ENCODE results near the gene AKAP11. TPM values are rescaled to one million over a fixed set of nuclear protein-coding genes. Genes with fewer than 3 reads are reported as not detected.

Gene AKAP11
- total RNA-seq, 2 donors from 2014 or later = 23.0 to 25.9 TPM

- peaks cover 14 to 17% of the 10 kb centered on the region in 2 donors for H3K4me1 Mint-ChIP-seq (ENCODE audit: low read depth in 2 of 2)
- no peak for ATAC-seq
- no peak overlapping the region for H3K4me3 Mint-ChIP-seq
Measured at GRCh38 chr13:42279080-42279479, 7.1 kb downstream of the AKAP11 start.

GRCh38 chr13:42279986-42280385, 8.0 kb downstream of the AKAP11 start:
- Mint-ChIP-seq H3K36me3 (no peaks in the 10 kb centered on the region), H3K9me3 (no peaks in the 10 kb centered on the region), H3K4me1 (ENCODE audit: low read depth in 2 of 2) (peaks cover 12 to 19% of the 10 kb centered on the region in 2 donors), H3K27ac (no peak overlapping the region), H3K27me3 (no peaks in the 10 kb centered on the region), H3K4me3 (no peak overlapping the region)
- no peak for DNase-seq (ENCODE audit: low spot score)
- no peak for ATAC-seq

More at GRCh38 chr13:42279080-42279479, 7.1 kb downstream of the AKAP11 start:
- Mint-ChIP-seq H3K27ac (no peak overlapping the region), H3K27me3 (no peaks in the 10 kb centered on the region), H3K36me3 (no peaks in the 10 kb centered on the region), H3K9me3 (no peaks in the 10 kb centered on the region)
- no peak for DNase-seq (ENCODE audit: low spot score)

GRCh38 chr13:42280537-42280936, 8.6 kb downstream of the AKAP11 start:
- no peak overlapping the region for H3K4me3 Mint-ChIP-seq
- no peaks in the 10 kb centered on the region for H3K27me3 Mint-ChIP-seq
- DNase-seq (ENCODE audit: low spot score) (no peak), ATAC-seq (no peak)
- H3K27ac Mint-ChIP-seq = no peak overlapping the region
- no peaks in the 10 kb centered on the region for H3K9me3 Mint-ChIP-seq
- peaks cover 10 to 13% of the 10 kb centered on the region in 2 donors for H3K4me1 Mint-ChIP-seq (ENCODE audit: low read depth in 2 of 2)
- peaks cover 2% of the 10 kb centered on the region for H3K36me3 Mint-ChIP-seq

DNA sequence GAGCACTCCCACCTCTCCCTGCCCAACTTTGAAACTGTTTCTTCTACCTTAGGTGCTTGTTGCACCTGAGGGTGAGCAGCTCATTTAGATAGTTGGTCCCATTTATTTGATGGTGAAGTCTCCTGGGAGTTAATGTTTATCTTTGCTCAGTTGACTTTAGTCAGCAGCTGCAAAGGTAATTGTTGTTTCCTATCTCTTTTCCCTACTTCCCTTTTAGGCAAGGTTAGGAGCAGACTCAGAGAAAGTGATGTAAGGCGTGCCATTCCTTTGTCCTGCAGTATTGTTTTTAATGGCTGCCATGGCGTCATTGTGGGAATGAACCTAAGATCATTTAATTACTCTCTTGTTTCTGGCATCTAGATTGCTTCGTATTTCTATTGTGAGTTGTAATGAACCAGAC, 11.6 kb downstream of the AKAP11 start:
- Mint-ChIP-seq H3K27ac (no peak overlapping the region), H3K4me3 (no peak overlapping the region), H3K36me3 (peaks cover 10% of the 10 kb centered on the region), H3K9me3 (no peaks in the 10 kb centered on the region), H3K27me3 (no peaks in the 10 kb centered on the region), H3K4me1 (ENCODE audit: low read depth in 2 of 2) (peaks cover 4 to 11% of the 10 kb centered on the region in 2 donors)
- no peak for ATAC-seq
- DNase-seq (ENCODE audit: low spot score) = no peak

DNA sequence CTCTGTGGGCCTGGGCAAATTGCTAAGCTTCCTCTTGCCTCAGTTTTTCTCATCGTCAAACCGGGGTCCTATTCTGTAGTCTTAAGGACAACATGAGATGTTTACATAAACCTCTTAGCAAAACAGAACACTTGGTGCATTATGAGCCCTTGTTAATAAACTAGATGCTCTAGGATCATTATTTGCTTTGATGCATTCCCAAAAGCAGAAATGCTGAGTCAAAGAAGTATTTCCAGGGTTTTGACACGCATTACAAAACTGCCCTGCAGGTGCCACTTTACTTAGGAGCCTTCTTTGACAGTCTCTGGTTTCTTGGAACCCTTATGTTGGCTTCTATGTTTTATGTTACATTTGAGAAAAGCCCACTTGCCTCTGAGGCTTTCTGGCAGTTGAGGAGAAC, 12.1 kb downstream of the AKAP11 start:
- H3K36me3 Mint-ChIP-seq = peaks cover 15% of the 10 kb centered on the region
- H3K9me3 Mint-ChIP-seq = no peaks in the 10 kb centered on the region

GRCh38 chr13:42298392-42298791, 26.4 kb downstream of the AKAP11 start:
- no peak for ATAC-seq
- no peak overlapping the region for H3K4me3 Mint-ChIP-seq
- no peak for DNase-seq (ENCODE audit: low spot score)
- H3K4me1 Mint-ChIP-seq (ENCODE audit: low read depth in 2 of 2) = peaks cover 5% of the 10 kb centered on the region in 2 donors
- H3K27ac Mint-ChIP-seq = no peak overlapping the region
- H3K9me3 Mint-ChIP-seq = no peaks in the 10 kb centered on the region
- H3K27me3 Mint-ChIP-seq = no peaks in the 10 kb centered on the region
- H3K36me3 Mint-ChIP-seq = peaks cover 52% of the 10 kb centered on the region

More for the DNA sequence above, 12.1 kb downstream of the AKAP11 start:
- no peak for ATAC-seq
- Mint-ChIP-seq H3K4me1 (ENCODE audit: low read depth in 2 of 2) (peaks cover 4 to 11% of the 10 kb centered on the region in 2 donors), H3K27ac (no peak overlapping the region), H3K27me3 (no peaks in the 10 kb centered on the region), H3K4me3 (no peak overlapping the region)
- no peak for DNase-seq (ENCODE audit: low spot score)

GRCh38 chr13:42305503-42305902, 33.6 kb downstream of the AKAP11 start:
- Mint-ChIP-seq H3K4me1 (ENCODE audit: low read depth in 2 of 2) (peaks cover 0 to 10% of the 10 kb centered on the region in 2 donors), H3K27me3 (no peaks in the 10 kb centered on the region), H3K4me3 (no peak overlapping the region), H3K27ac (no peak overlapping the region), H3K36me3 (peaks cover 49% of the 10 kb centered on the region), H3K9me3 (no peaks in the 10 kb centered on the region)
- DNase-seq (ENCODE audit: low spot score) (no peak), ATAC-seq (peak in 1 of 2 donors; percentile 43)

DNA sequence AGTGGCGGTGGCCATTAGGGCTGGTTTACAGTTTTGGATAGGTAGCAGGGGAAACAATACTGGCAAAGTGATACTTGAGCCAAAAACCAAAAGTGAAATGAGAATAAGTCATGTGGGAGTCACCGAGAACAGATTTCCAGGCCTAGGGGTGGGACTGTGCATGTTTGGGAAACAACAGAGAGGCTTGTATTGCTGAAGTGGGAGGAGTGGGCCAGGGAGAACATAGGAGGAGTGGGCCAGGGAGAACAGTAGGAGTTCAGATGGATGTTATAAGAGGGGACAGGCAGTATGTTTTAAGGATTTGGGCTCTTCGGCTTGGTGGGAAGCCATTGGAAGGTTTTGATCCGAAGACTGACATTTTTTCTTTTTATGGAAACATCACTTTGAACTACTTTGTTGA, 35.5 kb downstream of the AKAP11 start:
- DNase-seq (ENCODE audit: low spot score) = no peak
- no peaks in the 10 kb centered on the region for H3K27me3 Mint-ChIP-seq
- H3K36me3 Mint-ChIP-seq = peaks cover 37% of the 10 kb centered on the region
- no peaks in the 10 kb centered on the region for H3K9me3 Mint-ChIP-seq
- H3K27ac Mint-ChIP-seq = no peak overlapping the region
- no peak for ATAC-seq
- peaks cover 5 to 10% of the 10 kb centered on the region in 2 donors for H3K4me1 Mint-ChIP-seq (ENCODE audit: low read depth in 2 of 2)
- H3K4me3 Mint-ChIP-seq = no peak overlapping the region

GRCh38 chr13:42312817-42313431, 41.0 kb downstream of the AKAP11 start:
- Mint-ChIP-seq H3K36me3 (peaks cover 14% of the 10 kb centered on the region), H3K9me3 (no peaks in the 10 kb centered on the region), H3K27ac (peak overlapping the region in 1 of 2 donors; percentile 11), H3K4me3 (no peak overlapping the region), H3K4me1 (ENCODE audit: low read depth in 2 of 2) (peaks cover 3 to 5% of the 10 kb centered on the region in 2 donors), H3K27me3 (no peaks in the 10 kb centered on the region)
- DNase-seq (ENCODE audit: low spot score) = no peak
- no peak for ATAC-seq

DNA sequence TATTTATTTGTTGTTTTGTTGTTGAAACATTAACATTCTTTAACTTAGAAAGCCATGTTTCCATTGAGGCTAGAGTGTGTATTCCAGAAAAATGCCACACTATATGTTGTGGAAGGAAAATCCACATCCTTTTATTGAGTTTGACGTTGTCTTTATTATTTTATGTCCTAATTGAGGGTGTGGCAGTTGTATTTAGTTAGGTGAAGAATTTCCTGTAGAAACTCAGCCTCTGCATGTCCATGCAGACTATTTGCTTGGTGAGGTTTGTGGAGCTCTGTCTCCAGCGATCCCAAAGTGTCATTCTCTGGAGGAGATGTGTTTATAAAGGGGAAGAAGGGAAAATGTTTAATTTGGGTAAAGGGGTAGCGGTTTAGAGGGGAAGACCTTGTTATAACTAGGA, 46.6 kb downstream of the AKAP11 start:
- no peak overlapping the region for H3K27ac Mint-ChIP-seq
- H3K27me3 Mint-ChIP-seq = no peaks in the 10 kb centered on the region
- ATAC-seq = no peak
- H3K36me3 Mint-ChIP-seq = peaks cover 5% of the 10 kb centered on the region
- H3K4me3 Mint-ChIP-seq = no peak overlapping the region
- peaks cover 10 to 11% of the 10 kb centered on the region in 2 donors for H3K4me1 Mint-ChIP-seq (ENCODE audit: low read depth in 2 of 2)
- DNase-seq (ENCODE audit: low spot score) = no peak
- no peaks in the 10 kb centered on the region for H3K9me3 Mint-ChIP-seq

- Mint-ChIP-seq H3K9me3 (no peaks in the 10 kb centered on the region), H3K4me1 (ENCODE audit: low read depth in 2 of 2) (peaks cover 10 to 11% of the 10 kb centered on the region in 2 donors), H3K4me3 (no peak overlapping the region), H3K36me3 (peaks cover 5% of the 10 kb centered on the region), H3K27ac (no peak overlapping the region), H3K27me3 (no peaks in the 10 kb centered on the region)
- no peak for ATAC-seq
- DNase-seq (ENCODE audit: low spot score) = no peak
Measured at GRCh38 chr13:42320375-42320787, 48.4 kb downstream of the AKAP11 start.

- Mint-ChIP-seq H3K4me3 (no peak overlapping the region), H3K27me3 (no peaks in the 10 kb centered on the region), H3K9me3 (no peaks in the 10 kb centered on the region), H3K36me3 (peaks cover 5% of the 10 kb centered on the region), H3K4me1 (ENCODE audit: low read depth in 2 of 2) (peaks cover 10 to 11% of the 10 kb centered on the region in 2 donors), H3K27ac (no peak overlapping the region)
- ATAC-seq (no peak), DNase-seq (ENCODE audit: low spot score) (no peak)
Measured at GRCh38 chr13:42322806-42323205, 50.9 kb downstream of the AKAP11 start.

- H3K4me3 Mint-ChIP-seq = no peak overlapping the region
- no peaks in the 10 kb centered on the region for H3K27me3 Mint-ChIP-seq
- ATAC-seq (no peak), DNase-seq (ENCODE audit: low spot score) (no peak)
- H3K9me3 Mint-ChIP-seq = no peaks in the 10 kb centered on the region
- no peak overlapping the region for H3K27ac Mint-ChIP-seq
- peaks cover 16 to 19% of the 10 kb centered on the region in 2 donors for H3K4me1 Mint-ChIP-seq (ENCODE audit: low read depth in 2 of 2)
- H3K36me3 Mint-ChIP-seq = no peaks in the 10 kb centered on the region
Measured at GRCh38 chr13:42324704-42325103, 52.8 kb downstream of the AKAP11 start.

DNA sequence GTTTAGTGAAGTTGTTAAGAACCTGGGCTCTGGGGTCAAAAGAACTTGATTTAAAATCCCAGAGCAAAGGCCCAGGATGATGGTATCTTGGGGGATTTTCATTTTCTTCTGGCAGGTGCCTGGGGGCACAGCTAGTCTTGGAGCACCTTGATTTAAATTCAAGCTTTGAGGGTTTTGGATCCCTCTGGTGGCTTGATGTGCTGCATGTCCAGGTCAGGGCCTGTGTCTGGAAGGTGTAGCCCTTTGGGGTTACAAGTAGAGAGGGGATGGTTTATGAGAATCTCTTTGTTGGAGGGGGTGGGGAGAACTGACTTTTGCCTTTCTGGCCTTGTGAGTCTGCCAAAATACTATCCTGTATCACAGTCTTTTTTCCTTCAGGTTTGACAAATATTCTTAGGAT, 55.8 kb downstream of the AKAP11 start:
- peaks cover 12 to 15% of the 10 kb centered on the region in 2 donors for H3K4me1 Mint-ChIP-seq (ENCODE audit: low read depth in 2 of 2)
- no peaks in the 10 kb centered on the region for H3K9me3 Mint-ChIP-seq
- H3K4me3 Mint-ChIP-seq = no peak overlapping the region
- H3K27me3 Mint-ChIP-seq = no peaks in the 10 kb centered on the region
- no peak overlapping the region for H3K27ac Mint-ChIP-seq
- ATAC-seq (no peak), DNase-seq (ENCODE audit: low spot score) (no peak)
- no peaks in the 10 kb centered on the region for H3K36me3 Mint-ChIP-seq

DNA sequence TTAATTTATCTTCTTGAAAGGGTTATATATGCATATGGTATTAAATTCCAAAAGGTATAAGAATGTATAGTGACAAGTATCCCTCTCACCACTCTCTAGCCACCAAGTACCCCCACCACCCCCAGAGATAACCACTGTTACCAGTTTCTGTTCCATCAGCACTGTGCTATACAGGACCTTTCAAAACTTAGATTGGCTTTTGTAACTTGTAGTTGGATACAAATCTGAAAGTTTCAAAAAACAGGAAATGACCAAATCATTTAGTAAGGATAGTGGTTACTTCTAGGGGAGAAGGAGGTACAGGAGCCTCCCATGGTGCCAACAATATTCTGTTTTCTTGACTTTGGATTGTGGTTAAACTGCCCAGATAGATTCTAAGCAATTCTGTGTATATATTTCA, 56.7 kb downstream of the AKAP11 start:
- no peaks in the 10 kb centered on the region for H3K9me3 Mint-ChIP-seq
- no peaks in the 10 kb centered on the region for H3K36me3 Mint-ChIP-seq
- peak; percentile 36 to 60 for ATAC-seq
- H3K27me3 Mint-ChIP-seq = no peaks in the 10 kb centered on the region
- DNase-seq (ENCODE audit: low spot score) = no peak
- peak overlapping the region; percentile 74 to 88 for H3K27ac Mint-ChIP-seq
- H3K4me1 Mint-ChIP-seq (ENCODE audit: low read depth in 2 of 2) = peaks cover 12 to 15% of the 10 kb centered on the region in 2 donors
- H3K4me3 Mint-ChIP-seq = peak overlapping the region; percentile 40

All from natural killer cell treated with Interleukin-12 subunit alpha and Interleukin-12 subunit beta and Interleukin-15 and Interleukin-18, amount 100 ng/mL, for 72 hours (primary cell).